ENCODE data around the gene COL20A1.

The COL20A1 gene

DNA sequence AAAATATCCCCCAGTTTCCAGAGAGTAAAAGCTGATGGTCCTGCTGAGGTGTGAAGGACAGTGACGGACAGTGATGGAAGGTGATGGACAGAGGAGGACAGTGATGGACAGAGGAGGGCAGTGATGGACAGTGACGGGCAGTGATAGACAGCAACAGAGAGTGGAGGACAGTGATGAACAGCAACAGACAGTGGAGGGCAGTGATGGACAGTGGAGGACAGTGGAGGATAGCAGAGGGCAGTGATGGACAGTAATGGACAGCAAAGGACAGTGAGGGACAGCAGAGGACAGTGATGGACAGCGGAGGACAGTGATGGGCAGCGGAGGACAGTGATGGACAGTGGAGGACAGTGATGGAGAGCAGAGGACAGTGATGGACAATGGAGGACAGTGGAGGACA, 36.0 kb upstream of the COL20A1 start:
- TF ChIP-seq, protein P1, sequence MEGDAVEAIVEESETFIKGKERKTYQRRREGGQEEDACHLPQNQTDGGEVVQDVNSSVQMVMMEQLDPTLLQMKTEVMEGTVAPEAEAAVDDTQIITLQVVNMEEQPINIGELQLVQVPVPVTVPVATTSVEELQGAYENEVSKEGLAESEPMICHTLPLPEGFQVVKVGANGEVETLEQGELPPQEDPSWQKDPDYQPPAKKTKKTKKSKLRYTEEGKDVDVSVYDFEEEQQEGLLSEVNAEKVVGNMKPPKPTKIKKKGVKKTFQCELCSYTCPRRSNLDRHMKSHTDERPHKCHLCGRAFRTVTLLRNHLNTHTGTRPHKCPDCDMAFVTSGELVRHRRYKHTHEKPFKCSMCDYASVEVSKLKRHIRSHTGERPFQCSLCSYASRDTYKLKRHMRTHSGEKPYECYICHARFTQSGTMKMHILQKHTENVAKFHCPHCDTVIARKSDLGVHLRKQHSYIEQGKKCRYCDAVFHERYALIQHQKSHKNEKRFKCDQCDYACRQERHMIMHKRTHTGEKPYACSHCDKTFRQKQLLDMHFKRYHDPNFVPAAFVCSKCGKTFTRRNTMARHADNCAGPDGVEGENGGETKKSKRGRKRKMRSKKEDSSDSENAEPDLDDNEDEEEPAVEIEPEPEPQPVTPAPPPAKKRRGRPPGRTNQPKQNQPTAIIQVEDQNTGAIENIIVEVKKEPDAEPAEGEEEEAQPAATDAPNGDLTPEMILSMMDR (IDR thresholded peaks at IDR 0.05): no peak

DNA sequence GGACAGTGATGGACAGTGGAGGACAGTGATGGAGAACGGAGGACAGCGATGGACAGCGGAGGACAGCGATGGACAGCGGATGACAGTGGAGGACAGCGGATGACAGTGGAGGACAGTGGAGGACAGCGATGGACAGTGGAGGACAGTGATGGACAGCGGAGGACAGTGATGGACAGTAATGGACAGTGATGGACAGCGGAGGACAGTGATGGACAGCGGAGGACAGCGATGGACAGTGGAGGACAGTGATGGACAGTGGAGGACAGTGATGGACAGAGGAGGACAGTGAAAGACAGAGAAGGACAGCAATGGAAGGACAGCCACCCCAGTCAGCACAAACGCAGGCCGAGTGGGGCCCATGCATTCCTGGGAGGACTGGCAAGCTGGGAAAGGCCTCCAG, 35.4 kb upstream of the COL20A1 start:
- TF ChIP-seq, protein P1 (IDR thresholded peaks at IDR 0.05): no peak

DNA sequence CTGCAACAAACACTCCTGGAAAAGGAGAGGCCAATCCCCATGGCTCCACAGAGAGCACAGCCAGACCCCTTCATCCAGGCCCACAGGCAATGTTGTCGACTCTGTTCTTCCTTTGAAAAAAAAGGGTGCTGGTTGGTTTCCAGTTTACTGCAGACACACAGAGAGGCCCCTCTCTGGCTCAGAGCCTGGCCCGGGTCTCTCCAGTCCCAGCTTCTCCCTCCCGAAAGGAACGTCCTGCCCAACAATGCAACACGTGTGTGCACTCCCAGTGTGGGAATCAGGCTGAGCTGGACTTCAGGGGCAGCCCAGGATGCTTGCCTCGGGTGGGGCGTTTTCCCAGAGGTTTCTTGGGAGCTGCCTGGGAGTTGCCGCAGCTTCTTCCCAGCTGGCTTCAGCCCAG, 34.2 kb upstream of the COL20A1 start:
- TF ChIP-seq, protein P1 (IDR thresholded peaks at IDR 0.05): no peak

DNA sequence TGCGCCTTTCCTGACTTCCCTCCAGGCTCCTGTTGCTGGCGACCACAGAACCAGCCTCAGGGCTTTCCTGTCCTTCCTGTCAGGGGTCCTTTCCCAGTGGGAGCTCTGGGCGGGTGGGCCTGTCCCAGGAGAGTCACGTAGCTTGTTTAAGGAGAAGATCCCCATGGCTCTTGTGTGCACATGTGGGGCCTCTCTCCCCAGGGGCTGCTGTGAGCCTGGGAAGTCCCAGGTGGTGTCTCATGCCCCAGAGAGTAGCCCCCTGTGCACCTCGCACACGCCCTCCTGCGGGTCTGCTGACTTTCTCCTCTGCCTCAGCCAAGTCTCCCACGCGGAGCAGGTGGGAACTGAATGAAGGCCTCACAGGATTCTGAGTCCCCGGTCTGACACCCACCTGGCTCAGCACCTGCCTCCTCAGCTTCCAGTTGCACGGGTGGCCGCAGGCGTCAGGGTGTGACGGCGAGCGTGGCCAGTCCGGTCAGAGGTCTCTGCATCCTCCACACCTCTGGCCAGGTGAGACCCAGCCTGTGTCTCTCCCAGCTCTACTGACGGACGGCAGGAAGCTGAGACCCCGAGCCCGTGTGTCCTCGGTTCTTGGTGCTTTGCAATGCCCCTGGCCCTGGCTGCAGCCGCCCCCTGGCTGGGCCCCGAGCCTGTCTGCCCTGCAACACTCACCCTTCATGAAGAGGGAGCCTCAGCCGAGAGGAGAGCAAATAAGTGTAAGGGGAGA, 33.1 kb upstream of the COL20A1 start:
- TF ChIP-seq, protein P1 (IDR thresholded peaks at IDR 0.05): no peak

DNA sequence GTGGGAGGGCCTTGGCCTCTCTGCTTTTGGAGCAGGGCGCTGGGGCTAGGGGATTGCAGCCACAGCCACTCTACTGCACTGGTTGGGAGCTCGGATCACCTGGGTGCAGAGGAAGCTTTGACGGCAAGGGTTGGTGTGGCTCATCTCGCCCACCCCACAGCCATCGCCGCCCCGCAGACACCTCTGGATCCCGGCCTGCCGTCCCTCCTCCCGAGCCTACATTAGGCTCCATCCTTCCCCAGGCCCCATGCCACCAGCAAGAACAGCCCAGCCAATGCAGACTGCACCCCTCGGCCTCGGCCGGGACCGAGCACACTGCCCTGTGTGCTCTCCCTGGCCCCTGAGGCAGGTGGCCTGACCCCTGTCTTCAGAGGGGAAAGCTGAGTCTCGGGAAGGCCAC, 32.5 kb upstream of the COL20A1 start:
- TF ChIP-seq, protein P1 (IDR thresholded peaks at IDR 0.05): no peak

DNA sequence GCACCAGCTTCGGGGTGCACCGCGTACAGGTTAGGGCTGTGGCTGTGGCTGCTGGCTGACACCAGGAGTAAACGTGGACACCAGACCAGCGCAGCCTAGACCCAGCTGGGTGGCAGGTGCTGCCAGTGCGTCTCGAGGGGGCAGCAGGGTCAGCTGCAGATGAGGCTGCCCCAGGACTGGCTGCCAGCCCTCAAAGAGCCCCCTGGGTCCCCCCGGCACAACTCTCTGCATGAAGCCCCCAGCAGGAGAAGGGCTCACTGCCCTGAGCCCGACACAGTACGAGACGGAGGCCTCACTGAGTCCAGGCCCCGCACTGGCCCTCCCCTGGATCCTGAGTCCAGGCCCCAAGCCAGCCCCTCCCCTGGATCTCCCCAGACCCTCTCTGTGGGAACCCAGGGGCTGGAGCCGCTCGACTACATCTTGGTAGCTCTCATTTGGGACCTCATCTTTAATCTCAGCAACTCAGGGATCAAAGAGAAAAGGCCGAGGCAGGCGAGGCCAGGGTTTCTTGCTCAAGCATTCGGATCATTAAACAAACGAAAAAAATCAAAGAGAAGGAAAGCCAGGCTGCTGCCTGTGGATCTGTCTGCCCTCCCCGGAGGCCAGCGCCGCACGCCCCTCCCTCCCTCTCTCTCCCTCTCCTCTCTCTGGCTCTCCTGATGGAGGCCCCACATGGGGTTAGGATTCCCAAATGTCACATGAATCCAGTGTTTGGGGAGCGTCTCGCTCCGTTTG, 31.8 kb upstream of the COL20A1 start:
- TF ChIP-seq, protein P1 (IDR thresholded peaks at IDR 0.05): no peak

DNA sequence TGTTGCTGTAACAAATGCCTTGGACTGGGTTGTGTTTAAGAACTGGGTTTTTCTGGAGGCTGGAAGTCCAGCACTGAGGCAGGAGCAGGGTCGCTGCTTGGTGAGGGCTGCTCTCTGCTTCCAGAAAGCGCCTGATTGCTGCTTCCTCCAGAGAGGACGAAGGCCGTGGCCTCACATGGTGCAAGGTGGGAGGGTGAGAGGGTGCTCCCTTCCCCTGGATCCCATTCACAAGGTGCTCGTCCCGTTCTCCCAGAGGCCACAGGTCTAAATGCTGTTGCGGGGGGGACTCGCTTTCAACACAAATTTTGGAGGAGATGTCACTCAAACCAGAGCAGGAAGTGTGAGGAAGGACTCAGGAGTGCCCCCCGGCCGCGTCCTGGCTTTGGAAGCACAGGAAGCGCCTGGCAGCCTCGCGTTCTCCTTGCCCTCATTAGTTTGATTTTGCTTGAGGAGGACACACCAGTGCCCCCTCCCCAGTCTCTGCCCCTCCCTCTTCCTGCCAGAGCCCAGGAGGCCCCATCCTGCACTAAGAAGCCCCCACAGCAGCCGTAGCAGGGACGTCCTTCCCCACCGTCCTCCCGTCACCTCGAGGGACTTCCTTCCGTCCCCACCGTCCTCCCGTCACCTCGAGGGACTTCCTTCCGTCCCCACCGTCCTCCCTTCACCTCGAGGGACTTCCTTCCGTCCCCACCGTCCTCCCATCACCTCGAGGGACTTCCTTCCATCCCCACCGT, 31.0 kb upstream of the COL20A1 start:
- TF ChIP-seq, protein P1 (IDR thresholded peaks at IDR 0.05): no peak
